Psoas muscle (tissue), 8 donors: Measurements from ENCODE around the gene SH3BP4. TPM values are rescaled to one million over a fixed set of nuclear protein-coding genes. Genes with fewer than 3 reads are reported as not detected.

Experiments
- ATAC-seq, 4 donors: fragments of 200-7000 bp; cut with Tn5 transposase; one replicate each; pipeline ENCODE4 v1.9.1; 2020; ENCODE audit warnings: moderate library complexity in 3 of 4, mild to moderate bottlenecking in 2 of 4
- DNase-seq, 2 donors: peaks; one replicate each; pipeline ENCODE4 v3.0.0-alpha.2; 2020
- H3K27ac ChIP-seq: fragments of 200-600 bp; one replicate; pipeline ENCODE4 v1.8.0; 2022
- H3K27me3 ChIP-seq, 3 donors: fragments of 200-600 bp in 1 of 3; one replicate each; pipeline versions ENCODE4 v1.6.1 to v1.8.0; 2013 to 2022; ENCODE audit warnings: low read length in 2 of 3, mild to moderate bottlenecking in 2 of 3, moderate library complexity in 1 of 3; ENCODE audit not compliant: insufficient read depth in 3 of 3
- H3K36me3 ChIP-seq, 2 donors: fragments of 200-600 bp in 1 of 2; one replicate each; pipeline versions ENCODE4 v1.6.1 to v1.8.0; 2013 to 2022; ENCODE audit warnings: low read depth in 1 of 2, mild to moderate bottlenecking in 1 of 2, moderate library complexity in 1 of 2; ENCODE audit not compliant: insufficient read depth in 1 of 2
- H3K4me1 ChIP-seq: fragments of 200-600 bp; one replicate; pipeline ENCODE4 v1.8.0; 2022
- H3K4me3 ChIP-seq: fragments of 200-600 bp; one replicate; pipeline ENCODE4 v1.8.0; 2022; ENCODE audit warnings: mild to moderate bottlenecking
- H3K9me3 ChIP-seq: fragments of 200-600 bp; one replicate; pipeline ENCODE4 v1.8.0; 2022
- CTCF ChIP-seq: fragments of 200-600 bp; IDR thresholded peaks from one replicate; pipeline ENCODE4 v1.8.0; 2022; ENCODE audit warnings: antibody characterized with exemption
- WGBS, 3 donors: extraction: QIAGEN DNeasy Blood & Tissue Kit; methylation state at CpG; one replicate each; pipeline versions ENCODE4 v1.1.6 to v1.1.7; 2013; 5-methylcytosine and 5-hydroxymethylcytosine counted together
- intact Hi-C, 2 donors: fragments of 100-400 bp; cut with DNase I; formaldehyde crosslinking; loops; one replicate each; pipeline versions ENCODE4 v1.11.0 to v1.14.2; 2022
- polyA plus RNA-seq, 3 donors: library from polyadenylated mRNA; stranded (reverse); fragments of 200-250 nt; gene quantifications; one replicate each; pipeline ENCODE4 v1.2.3, GENCODE V29; 2013
- total RNA-seq, 4 donors: library from RNA; stranded (reverse); fragmentation: NEBNext Ultra II Directional in 2 of 4; extraction: Animal tissue kit (Norgen Biotek cat#: 25700) in 2 of 4; gene quantifications; one replicate each; pipeline versions ENCODE4 v1.2.1 to v1.2.4, GENCODE V29; 2021 to 2023
- donor health status: healthy with polysubstance abuse.
- donor health status: DM: no; HTN: no; CAD: no; lungs with moderate emphysema.
- donor health status: Bipolar disorder and iron deficiency.
- donor health status: healthy.
- donor health status: DM: yes; HTN: yes; CAD: no.
- donor health status: DM: no; HTN: no; CAD: no.
- donor health status: DM: no; HTN: no; CAD: no.
- donor health status: DM: yes; HTN: yes; CAD: no.

Gene SH3BP4
- total and polyA plus RNA-seq, 7 donors: 3.0 to 14.9 (median 9.4) TPM

- Histone ChIP-seq H3K27ac (no peak overlapping the region), H3K36me3 (no peaks in the 10 kb centered on the region), H3K4me1 (no peaks in the 10 kb centered on the region), H3K27me3 (peaks cover 0 to 12% (median 0%) of the 10 kb centered on the region in 3 donors), H3K4me3 (no peak overlapping the region), H3K9me3 (no peaks in the 10 kb centered on the region)
- 81 to 88% (median 84%) methylated on average over 5 of the region's 5 CpGs for WGBS, 3 donors
- no peak for DNase-seq
- no peak for TF ChIP-seq CTCF
- intact Hi-C loops: no loop called here
- no peak for ATAC-seq
These were observed 132.6 kb downstream of the SH3BP4 start for GRCh38 chr2:235084424-235084823.

- Histone ChIP-seq H3K36me3 (no peaks in the 10 kb centered on the region), H3K27me3 (peaks cover 0 to 8% (median 0%) of the 10 kb centered on the region in 3 donors), H3K4me3 (no peak overlapping the region), H3K4me1 (no peaks in the 10 kb centered on the region), H3K9me3 (no peaks in the 10 kb centered on the region), H3K27ac (no peak overlapping the region)
- no peak for DNase-seq
- no peak for ATAC-seq
- WGBS, 3 donors: 52 to 63% (median 57%) methylated on average over 1 of the region's 1 CpG
- intact Hi-C loops: no loop called here
- no peak for TF ChIP-seq CTCF
These were observed 133.7 kb downstream of the SH3BP4 start for GRCh38 chr2:235085476-235085875.

- intact Hi-C loops: no loop called here
- no peak overlapping the region for H3K27ac ChIP-seq
- DNase-seq (no peak), ATAC-seq (no peak)
- no peak for TF ChIP-seq CTCF
- H3K4me3 ChIP-seq: no peak overlapping the region
- no peaks in the 10 kb centered on the region for H3K4me1 ChIP-seq
- H3K9me3 ChIP-seq: no peaks in the 10 kb centered on the region
- H3K27me3 ChIP-seq: peaks cover 0 to 6% (median 0%) of the 10 kb centered on the region in 3 donors
- WGBS, 3 donors: 72 to 78% (median 73%) methylated on average over 15 of the region's 15 CpGs
- no peaks in the 10 kb centered on the region for H3K36me3 ChIP-seq
These were observed 134.8 kb downstream of the SH3BP4 start for GRCh38 chr2:235086481-235087184.

- ATAC-seq (no peak), DNase-seq (peak; percentile 26 to 51)
- no peaks in the 10 kb centered on the region for H3K9me3 ChIP-seq
- peaks cover 0 to 6% (median 0%) of the 10 kb centered on the region in 3 donors for H3K27me3 ChIP-seq
- no peaks in the 10 kb centered on the region for H3K36me3 ChIP-seq
- H3K27ac ChIP-seq: no peak overlapping the region
- TF ChIP-seq CTCF: no peak
- intact Hi-C loops: no loop called here
- H3K4me3 ChIP-seq: no peak overlapping the region
- no peaks in the 10 kb centered on the region for H3K4me1 ChIP-seq
- whole genome bisulfite sequencing, 3 donors: 8 to 16% (median 16%) methylated on average over 17 of the region's 17 CpGs
These were observed 136.1 kb downstream of the SH3BP4 start for GRCh38 chr2:235087832-235088495.
